Loucy (cell line): ENCODE results near the gene MYL12A.

ENCODE experiments used
- H2AFZ ChIP-seq: fragments of 200-600 bp; sonication (generic); 2 replicates; pipeline ENCODE4 v1.6.0; 2016; ENCODE audit warnings: antibody characterized with exemption, mild to moderate bottlenecking, low read length, moderate library complexity
- H3F3A ChIP-seq: fragments of 200-600 bp; 2 replicates; pipeline ENCODE4 v1.6.0; 2016; ENCODE audit warnings: antibody characterized with exemption, low read depth, mild to moderate bottlenecking
- H3K27me3 ChIP-seq: fragments of 200-600 bp; sonication (generic); 2 replicates; pipeline ENCODE4 v1.6.1; 2014; ENCODE audit warnings: low read length, mild to moderate bottlenecking; ENCODE audit not compliant: insufficient read depth, poor library complexity, severe bottlenecking
- H3K36me3 ChIP-seq: fragments of 200-600 bp; sonication (generic); 2 replicates; pipeline ENCODE4 v1.6.1; 2016; ENCODE audit warnings: low read length; ENCODE audit not compliant: insufficient read depth
- H3K4me1 ChIP-seq: fragments of 200-600 bp; sonication (generic); 2 replicates; pipeline ENCODE4 v1.5.1; 2014; ENCODE audit warnings: low read length, mild to moderate bottlenecking; ENCODE audit not compliant: insufficient read depth, poor library complexity, severe bottlenecking
- H3K4me2 ChIP-seq: fragments of 200-600 bp; sonication (generic); 2 replicates; pipeline ENCODE4 v1.6.0; 2014; ENCODE audit warnings: antibody characterized with exemption, low read length, low read depth, mild to moderate bottlenecking; ENCODE audit not compliant: poor library complexity, severe bottlenecking
- H3K4me3 ChIP-seq: fragments of 200-600 bp; sonication (generic); 2 replicates; pipeline ENCODE4 v1.5.1; 2014; ENCODE audit warnings: low read length, mild to moderate bottlenecking, mixed read lengths; ENCODE audit not compliant: poor library complexity, severe bottlenecking
- H3K79me2 ChIP-seq: fragments of 200-600 bp; sonication (generic); 2 replicates; pipeline ENCODE4 v1.6.1; 2014; ENCODE audit warnings: low read length; ENCODE audit not compliant: insufficient read depth
- H3K9ac ChIP-seq: fragments of 200-600 bp; sonication (generic); 2 replicates; pipeline ENCODE4 v1.6.0; 2014; ENCODE audit warnings: mild to moderate bottlenecking, low read depth, low read length, moderate library complexity; ENCODE audit not compliant: poor library complexity, severe bottlenecking
- H3K9me2 ChIP-seq: fragments of 200-600 bp; sonication (generic); replicated peaks from 2 replicates; pipeline ENCODE4 v1.6.1; 2016; ENCODE audit warnings: low read depth, low read length, mixed read lengths
- H3K9me3 ChIP-seq: fragments of 200-600 bp; sonication (generic); 2 replicates; pipeline ENCODE4 v1.6.1; 2014; ENCODE audit warnings: mild to moderate bottlenecking, antibody characterized with exemption, low read length, low read depth; ENCODE audit not compliant: insufficient read depth
- H4K20me1 ChIP-seq: fragments of 200-600 bp; sonication (generic); 2 replicates; pipeline ENCODE4 v1.6.0; 2014; ENCODE audit warnings: antibody characterized with exemption, low read length, mild to moderate bottlenecking; ENCODE audit not compliant: insufficient read depth, poor library complexity, severe bottlenecking
- CTCF ChIP-seq: fragments of 200-600 bp; sonication (generic); conservative IDR thresholded peaks from 2 replicates; pipeline ENCODE4 v1.5.1; 2014; ENCODE audit warnings: mild to moderate bottlenecking, antibody characterized with exemption, low read length
- EZH2phosphoT487 ChIP-seq: fragments of 200-600 bp; IDR thresholded peaks from 2 replicates; pipeline ENCODE4 v1.6.1; 2018; ENCODE audit warnings: antibody characterized with exemption, mild to moderate bottlenecking, moderate library complexity, borderline replicate concordance

MYL12A gene

GRCh38 chr18:3214855-3215637 lies 32.6 kb upstream of the MYL12A start:
- no peaks in the 10 kb centered on the region for H3K79me2 ChIP-seq
- H2AFZ ChIP-seq, result no peak overlapping the region
- no peak for TF ChIP-seq EZH2phosphoT487
- no peak for TF ChIP-seq CTCF
- H3K27me3 ChIP-seq, result no peaks in the 10 kb centered on the region
- H3K36me3 ChIP-seq, result no peaks in the 10 kb centered on the region
- H3K4me2 ChIP-seq, result no peak overlapping the region
- H3K4me3 ChIP-seq, result no peak overlapping the region
- H3F3A ChIP-seq, result no peaks in the 10 kb centered on the region
- no peak overlapping the region for H3K9ac ChIP-seq
- H4K20me1 ChIP-seq, result no peaks in the 10 kb centered on the region
- no peaks in the 10 kb centered on the region for H3K9me2 ChIP-seq
- H3K9me3 ChIP-seq, result no peaks in the 10 kb centered on the region
- H3K4me1 ChIP-seq, result peaks cover 28% of the 10 kb centered on the region

GRCh38 chr18:3216987-3217386 lies 30.6 kb upstream of the MYL12A start:
- no peak overlapping the region for H3K9ac ChIP-seq
- TF ChIP-seq CTCF (no peak), EZH2phosphoT487 (no peak)
- no peaks in the 10 kb centered on the region for H3K9me2 ChIP-seq
- no peaks in the 10 kb centered on the region for H3K36me3 ChIP-seq
- H3K79me2 ChIP-seq, result no peaks in the 10 kb centered on the region
- no peak overlapping the region for H3K4me3 ChIP-seq
- H2AFZ ChIP-seq, result no peak overlapping the region
- H4K20me1 ChIP-seq, result no peaks in the 10 kb centered on the region
- H3K9me3 ChIP-seq, result no peaks in the 10 kb centered on the region
- peaks cover 26% of the 10 kb centered on the region for H3K4me1 ChIP-seq
- no peak overlapping the region for H3K4me2 ChIP-seq
- no peaks in the 10 kb centered on the region for H3K27me3 ChIP-seq
- no peaks in the 10 kb centered on the region for H3F3A ChIP-seq

GRCh38 chr18:3217948-3218647 lies 29.5 kb upstream of the MYL12A start:
- Histone ChIP-seq H3K36me3 (no peaks in the 10 kb centered on the region), H3F3A (no peaks in the 10 kb centered on the region), H4K20me1 (no peaks in the 10 kb centered on the region), H3K9ac (no peak overlapping the region), H3K9me2 (no peaks in the 10 kb centered on the region), H3K4me1 (peaks cover 17% of the 10 kb centered on the region), H3K4me3 (no peak overlapping the region), H3K27me3 (no peaks in the 10 kb centered on the region), H2AFZ (no peak overlapping the region), H3K9me3 (no peaks in the 10 kb centered on the region), H3K79me2 (no peaks in the 10 kb centered on the region), H3K4me2 (no peak overlapping the region)
- TF ChIP-seq CTCF, result no peak
